IPS-18c (cell line): ENCODE measurements around the gene EPM2A.
"Not testable (repeated sequence)": the region's sequence is repeated elsewhere in the genome, so short reads cannot be mapped to it uniquely, and the experiment has no call there.

Source experiments
- H3K4me3 ChIP-seq: 2 replicates; pipeline ENCODE4 v1.7.0; 2013; ENCODE audit warnings: low read depth, mild to moderate bottlenecking, low read length, moderate library complexity; ENCODE audit not compliant: insufficient read depth
- H3K9me3 ChIP-seq: one replicate; pipeline ENCODE4 v1.6.1; 2013; ENCODE audit warnings: mild to moderate bottlenecking, low read length, moderate library complexity; ENCODE audit not compliant: control insufficient read depth, insufficient read depth

EPM2A gene

GRCh38 chr6:145704143-145704781, 31.1 kb downstream of the EPM2A start:
- Histone ChIP-seq H3K9me3 (peaks cover 6% of the 10 kb centered on the region), H3K4me3 (no peak overlapping the region)

DNA sequence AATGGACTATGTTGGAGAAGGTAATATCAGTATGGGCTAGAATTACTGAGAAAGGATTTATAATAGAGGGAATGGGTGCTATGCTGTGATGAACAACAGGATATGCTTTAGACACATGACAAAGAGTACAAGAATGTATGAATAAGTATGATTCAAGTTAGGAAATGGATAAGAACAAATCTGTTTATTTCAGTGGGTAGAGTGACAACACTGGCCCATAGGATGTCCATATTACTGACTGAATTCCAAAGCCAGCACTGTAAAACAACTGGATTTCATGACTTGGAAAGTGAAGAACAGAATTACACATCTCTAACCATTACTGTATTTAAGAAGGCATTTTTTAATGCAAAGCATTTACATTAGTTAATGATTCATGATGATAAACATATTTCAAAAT, 35.9 kb downstream of the EPM2A start:
- Histone ChIP-seq H3K9me3 (no peaks in the 10 kb centered on the region), H3K4me3 (no peak overlapping the region)

GRCh38 chr6:145697401-145697800, 37.9 kb downstream of the EPM2A start:
- H3K9me3 ChIP-seq, H3K4me3 ChIP-seq: not testable (repeated sequence)

DNA sequence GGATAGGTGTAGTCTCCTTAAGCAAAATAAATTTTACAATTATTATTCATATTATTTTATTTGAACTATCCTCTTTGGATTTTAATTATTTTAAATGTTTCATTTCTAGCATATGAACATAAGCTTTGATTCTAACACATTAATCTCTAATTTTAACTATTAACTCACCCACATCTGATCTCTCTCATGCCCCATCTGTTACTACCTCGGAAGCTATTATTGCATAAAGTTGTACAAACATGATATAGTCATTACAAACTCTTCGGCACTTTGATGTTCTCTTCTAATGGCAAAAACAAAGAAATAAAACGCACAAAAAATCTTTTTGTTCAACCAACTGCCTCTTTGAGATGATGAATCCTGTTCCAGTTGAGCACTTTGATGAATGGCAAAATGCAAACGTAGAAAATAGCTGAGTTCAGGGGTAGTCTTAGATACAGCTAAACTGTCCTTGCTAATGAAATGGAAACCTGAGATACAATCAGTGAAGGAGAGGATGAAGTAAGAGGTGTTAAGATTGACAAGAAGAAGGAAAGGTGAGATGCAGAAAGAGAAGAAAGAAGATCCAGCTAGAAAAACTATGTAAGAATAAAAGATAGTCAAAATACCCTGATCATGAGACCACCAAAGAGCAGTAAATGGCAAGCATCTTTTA, 41.1 kb downstream of the EPM2A start:
- Histone ChIP-seq H3K4me3 (no peak overlapping the region), H3K9me3 (no peaks in the 10 kb centered on the region)

DNA sequence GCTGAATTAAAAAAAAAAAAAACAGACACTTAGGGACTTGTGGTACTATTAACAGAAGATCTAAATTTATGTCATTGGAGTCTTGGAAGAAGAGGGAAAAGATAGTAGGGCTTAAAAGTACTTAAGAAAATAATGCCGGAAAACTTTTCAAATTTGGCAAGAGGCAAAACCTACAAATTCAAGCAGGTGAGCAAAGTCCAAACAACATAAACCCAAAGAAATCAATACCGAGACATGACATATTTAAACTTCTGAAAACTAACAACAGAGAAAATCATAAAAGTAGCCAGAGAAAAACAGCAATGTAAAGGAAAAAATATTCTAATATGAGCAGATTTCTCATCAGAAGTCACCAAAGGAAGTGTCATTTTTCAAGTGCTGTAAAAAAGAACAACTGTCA, 44.4 kb downstream of the EPM2A start:
- Histone ChIP-seq H3K9me3 (no peaks in the 10 kb centered on the region), H3K4me3 (no peak overlapping the region)

GRCh38 chr6:145689529-145689928, 45.8 kb downstream of the EPM2A start:
- Histone ChIP-seq H3K9me3 (no peaks in the 10 kb centered on the region), H3K4me3 (no peak overlapping the region)

DNA sequence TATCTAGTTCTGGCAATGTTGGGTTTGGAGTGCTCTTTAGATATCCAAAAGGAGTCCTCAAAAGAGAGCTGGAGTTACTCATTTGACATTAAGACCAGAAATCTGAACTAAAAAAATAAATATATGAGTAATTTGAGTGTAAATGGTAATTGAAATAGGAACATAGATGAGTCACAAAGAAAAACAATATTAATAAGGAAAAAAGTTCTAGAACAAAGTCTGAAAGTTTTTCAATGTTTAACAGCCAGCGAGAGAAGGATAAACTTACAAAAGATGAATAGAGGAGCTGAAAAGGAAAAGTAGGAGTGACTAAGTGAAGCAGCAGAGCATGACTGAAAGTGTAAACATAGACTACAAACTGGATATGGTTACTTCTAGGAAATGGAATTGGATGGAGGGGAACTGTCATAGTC, 46.8 kb downstream of the EPM2A start:
- Histone ChIP-seq H3K9me3 (no peaks in the 10 kb centered on the region), H3K4me3 (no peak overlapping the region)

GRCh38 chr6:145685932-145686331, 49.4 kb downstream of the EPM2A start:
- Histone ChIP-seq H3K4me3 (no peak overlapping the region), H3K9me3 (peaks cover 2% of the 10 kb centered on the region)

GRCh38 chr6:145681965-145682364, 53.4 kb downstream of the EPM2A start:
- Histone ChIP-seq H3K9me3 (peaks cover 6% of the 10 kb centered on the region), H3K4me3 (no peak overlapping the region)

- H3K9me3 ChIP-seq = peaks cover 4% of the 10 kb centered on the region
Measured at GRCh38 chr6:145673504-145673903, 61.8 kb downstream of the EPM2A start.

GRCh38 chr6:145670311-145670710, 65.0 kb downstream of the EPM2A start:
- no peaks in the 10 kb centered on the region for H3K9me3 ChIP-seq
- no peak overlapping the region for H3K4me3 ChIP-seq

More at GRCh38 chr6:145673504-145673903, 61.8 kb downstream of the EPM2A start:
- no peak overlapping the region for H3K4me3 ChIP-seq

DNA sequence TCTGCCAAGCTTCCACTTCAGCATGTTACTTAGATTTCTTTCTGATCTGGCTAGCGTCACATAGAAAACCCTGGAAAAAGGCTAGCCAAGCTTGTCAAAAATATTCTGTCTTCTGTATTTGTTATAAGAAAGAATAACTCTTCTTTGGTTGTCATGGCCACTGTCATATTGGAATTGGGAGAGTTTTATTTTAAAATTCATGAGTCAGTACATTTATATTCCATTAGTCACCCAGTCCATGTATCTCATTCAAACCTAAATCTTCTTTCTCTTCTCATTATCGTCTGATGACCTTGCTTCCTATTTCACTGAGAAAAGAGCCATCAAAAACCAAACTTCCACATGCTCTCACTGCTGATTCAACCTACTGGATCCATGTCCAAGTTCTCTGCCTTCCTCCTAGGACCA, 65.7 kb downstream of the EPM2A start:
- Histone ChIP-seq H3K9me3 (no peaks in the 10 kb centered on the region), H3K4me3 (no peak overlapping the region)

GRCh38 chr6:145668844-145669243, 66.5 kb downstream of the EPM2A start:
- H3K4me3 ChIP-seq = no peak overlapping the region
- no peaks in the 10 kb centered on the region for H3K9me3 ChIP-seq

DNA sequence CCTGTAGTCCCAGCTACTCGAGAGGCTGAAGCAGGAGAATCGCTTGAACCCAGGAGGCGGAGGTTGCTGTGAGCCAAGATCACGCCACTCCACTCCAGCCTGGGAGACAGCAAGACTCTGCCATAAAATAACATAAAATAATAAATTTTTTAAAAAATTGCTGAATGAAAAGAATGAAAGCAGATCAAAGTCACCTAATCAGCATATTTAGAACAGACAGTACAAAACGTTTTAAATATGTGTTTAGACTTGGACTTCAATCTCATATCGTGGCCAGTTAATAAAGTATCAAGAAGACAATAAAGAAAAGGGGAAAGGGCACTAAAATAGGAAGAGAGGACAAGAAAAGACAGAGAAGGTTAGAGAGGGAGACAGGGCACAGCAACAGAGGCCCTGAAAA, 74.6 kb downstream of the EPM2A start:
- Histone ChIP-seq H3K9me3 (no peaks in the 10 kb centered on the region), H3K4me3 (no peak overlapping the region)

DNA sequence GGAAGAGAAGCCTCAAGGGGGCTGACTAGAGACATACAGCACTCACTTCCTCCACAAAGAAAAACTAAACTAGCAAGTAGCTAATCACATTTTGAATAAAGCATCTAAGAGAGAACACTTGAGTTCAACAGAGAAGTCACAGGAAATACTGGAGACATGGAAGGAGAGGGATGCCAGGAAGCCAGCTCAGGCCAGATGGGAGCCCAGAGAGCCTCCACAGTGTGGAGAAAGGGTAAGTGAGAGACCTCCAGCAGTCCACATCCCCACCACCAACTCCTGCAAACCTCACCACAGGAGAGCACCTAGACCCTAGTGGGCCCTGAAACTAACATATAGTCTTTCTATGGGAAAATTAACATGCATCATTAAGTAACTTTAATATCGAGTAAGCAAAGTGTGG, 79.2 kb downstream of the EPM2A start:
- H3K4me3 ChIP-seq = no peak overlapping the region
- H3K9me3 ChIP-seq = no peaks in the 10 kb centered on the region

DNA sequence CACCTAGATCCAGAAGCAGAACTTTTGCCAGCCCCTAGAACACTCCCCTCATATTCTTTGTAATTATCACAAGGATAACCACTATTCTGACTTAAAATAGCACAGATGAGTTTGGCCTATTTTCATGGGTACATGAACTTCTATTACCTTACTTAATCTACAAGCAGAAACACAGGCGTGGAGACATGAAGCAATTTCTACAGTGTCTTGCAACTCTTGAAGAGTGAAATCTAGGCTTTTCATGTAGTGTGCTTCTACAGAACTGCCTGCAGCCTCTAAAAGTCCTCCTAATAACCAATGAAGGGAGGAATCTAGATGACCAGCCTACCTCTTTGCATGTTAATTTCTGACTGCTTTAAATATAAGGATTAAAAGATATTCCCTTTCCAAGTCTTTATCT, 82.7 kb downstream of the EPM2A start:
- Histone ChIP-seq H3K4me3 (no peak overlapping the region), H3K9me3 (no peaks in the 10 kb centered on the region)

GRCh38 chr6:145651988-145652387, 83.3 kb downstream of the EPM2A start:
- no peak overlapping the region for H3K4me3 ChIP-seq
- H3K9me3 ChIP-seq = no peaks in the 10 kb centered on the region

- H3K9me3 ChIP-seq = no peaks in the 10 kb centered on the region
- no peak overlapping the region for H3K4me3 ChIP-seq
Measured at GRCh38 chr6:145648149-145648548, 87.2 kb downstream of the EPM2A start.

DNA sequence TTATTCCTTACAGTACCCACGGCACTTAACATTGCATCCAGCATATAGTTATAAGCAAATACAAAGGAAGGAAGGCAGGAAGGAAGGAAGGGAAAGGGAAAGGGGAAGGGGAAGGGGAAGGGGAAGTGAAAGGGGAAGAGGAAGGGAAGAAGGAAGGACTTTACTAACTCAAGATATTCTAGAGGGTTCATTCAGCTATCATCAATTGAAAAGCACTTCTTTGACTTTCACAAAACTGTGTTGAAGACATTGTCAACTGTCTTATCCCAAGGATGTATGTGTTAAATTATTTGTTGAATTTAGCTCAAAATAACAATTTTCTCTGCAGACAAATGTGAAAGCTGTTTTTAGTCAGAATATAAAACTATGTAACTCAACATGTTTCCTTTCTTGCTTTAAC, 87.7 kb downstream of the EPM2A start:
- Histone ChIP-seq H3K4me3 (no peak overlapping the region), H3K9me3 (no peaks in the 10 kb centered on the region)
